NCI-H2107 treated with DMSO at 0.1 percent for 48 hours (cell line): ENCODE measurements around the gene SNCG.
"Not testable (repeated sequence)": the region's sequence is repeated elsewhere in the genome, so short reads cannot be mapped to it uniquely, and the experiment has no call there.

ENCODE experiments used
- DNase-seq: peaks from one replicate; lab custom pipeline; 2025; ENCODE audit not compliant: unreplicated experiment; lab: John Stamatoyannopoulos, UW

SNCG gene

DNA sequence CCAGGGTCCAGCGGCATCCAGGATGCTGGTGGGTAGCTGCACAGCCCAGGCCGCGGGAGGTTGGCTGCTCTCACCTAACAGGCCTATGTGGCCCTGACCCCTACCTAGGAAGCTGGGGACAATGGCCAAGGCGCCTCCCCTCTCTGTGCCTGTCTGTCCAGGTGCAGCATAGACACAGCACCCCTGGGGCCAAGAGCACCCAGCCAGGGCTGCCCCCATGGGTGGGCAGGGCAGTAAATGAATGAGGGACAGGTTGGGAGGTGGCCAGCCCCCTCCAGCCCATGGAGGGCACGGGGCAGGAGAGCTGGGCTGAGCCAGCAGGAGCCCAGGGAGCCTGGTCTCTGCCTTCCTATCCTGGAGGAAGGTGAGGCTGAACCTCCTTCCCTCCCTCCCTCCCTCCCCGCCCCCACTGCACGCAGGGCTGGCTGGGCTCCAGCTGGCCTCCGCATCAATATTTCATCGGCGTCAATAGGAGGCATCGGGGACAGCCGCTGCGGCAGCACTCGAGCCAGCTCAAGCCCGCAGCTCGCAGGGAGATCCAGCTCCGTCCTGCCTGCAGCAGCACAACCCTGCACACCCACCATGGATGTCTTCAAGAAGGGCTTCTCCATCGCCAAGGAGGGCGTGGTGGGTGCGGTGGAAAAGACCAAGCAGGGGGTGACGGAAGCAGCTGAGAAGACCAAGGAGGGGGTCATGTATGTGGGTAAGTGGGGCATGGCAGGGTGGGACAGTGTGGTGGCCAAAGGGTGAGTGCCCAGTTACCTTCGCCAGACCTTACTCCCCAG is at the start of gene SNCG:
Gene SNCG, plus strand, starts transcription at position 484 of the 785 bp plus-strand sequence. Its CDS starts 99 bp downstream, at position 583.
- DNase-seq = no peak

DNA sequence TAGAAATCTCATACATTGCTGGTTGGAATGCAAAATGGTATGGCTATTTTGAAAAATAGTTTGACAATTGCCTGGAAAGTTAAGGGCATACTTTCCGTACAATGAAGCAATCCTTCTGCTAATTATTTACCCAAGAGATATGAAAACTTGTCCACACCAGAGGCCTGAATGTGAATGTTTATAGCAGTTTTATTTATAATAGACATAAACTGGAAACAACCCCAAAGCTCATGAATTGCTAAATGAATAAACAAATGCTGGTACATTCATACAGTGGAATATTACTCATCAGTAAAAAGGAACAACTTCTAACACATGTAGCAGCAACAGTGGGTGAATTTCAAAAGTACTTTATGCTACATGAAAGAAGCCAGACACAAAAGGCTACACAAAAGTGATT is 43.7 kb upstream of the SNCG start:
- DNase-seq = no peak

- DNase-seq = no peak
Measured at GRCh38 chr10:86918022-86918471, 40.4 kb upstream of the SNCG start.

GRCh38 chr10:86922553-86922961 is 35.8 kb upstream of the SNCG start:
- no peak for DNase-seq

DNA sequence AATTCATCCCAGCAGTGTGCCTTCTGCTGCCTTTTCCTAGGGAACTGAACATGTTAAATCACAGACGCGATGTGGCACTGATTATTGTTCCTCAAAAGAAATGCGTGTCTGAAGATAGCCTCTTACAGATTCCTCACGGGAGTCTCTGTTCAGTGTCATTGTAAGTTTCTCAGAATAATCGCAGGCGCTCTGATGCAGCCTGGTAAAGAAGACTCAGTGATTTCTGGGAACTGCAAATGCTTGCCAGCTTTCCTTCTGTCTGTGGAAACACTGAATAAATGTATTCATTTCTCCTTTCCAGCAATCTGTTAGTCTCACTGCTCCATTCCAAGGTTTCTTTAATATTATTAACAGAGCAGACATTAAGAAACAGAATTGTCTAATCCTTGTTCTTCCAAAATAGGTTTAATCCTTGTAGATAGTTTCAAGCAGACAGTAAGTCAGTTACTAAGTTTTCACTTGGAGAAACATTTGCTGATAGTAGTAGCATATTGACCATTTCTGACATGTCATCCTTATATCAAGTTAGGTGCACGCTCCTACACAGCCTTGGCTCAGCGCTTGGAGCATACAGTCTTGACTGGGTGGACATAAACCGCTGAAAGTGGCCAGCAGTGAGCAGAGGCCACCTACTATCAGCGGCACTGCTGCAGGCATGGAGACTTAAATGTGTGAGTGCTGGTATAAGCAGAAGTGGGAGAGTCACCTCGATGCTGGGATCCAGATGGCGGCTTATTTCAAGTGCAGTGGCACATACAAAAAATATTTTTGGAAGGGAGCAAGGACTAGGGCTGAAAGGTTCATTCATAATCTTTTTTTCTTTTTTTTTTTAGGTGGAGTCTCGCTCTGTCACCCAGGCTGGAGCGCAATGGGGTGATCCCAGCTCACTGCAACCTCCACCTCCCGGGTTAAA is 28.7 kb upstream of the SNCG start:
- no peak for DNase-seq

DNA sequence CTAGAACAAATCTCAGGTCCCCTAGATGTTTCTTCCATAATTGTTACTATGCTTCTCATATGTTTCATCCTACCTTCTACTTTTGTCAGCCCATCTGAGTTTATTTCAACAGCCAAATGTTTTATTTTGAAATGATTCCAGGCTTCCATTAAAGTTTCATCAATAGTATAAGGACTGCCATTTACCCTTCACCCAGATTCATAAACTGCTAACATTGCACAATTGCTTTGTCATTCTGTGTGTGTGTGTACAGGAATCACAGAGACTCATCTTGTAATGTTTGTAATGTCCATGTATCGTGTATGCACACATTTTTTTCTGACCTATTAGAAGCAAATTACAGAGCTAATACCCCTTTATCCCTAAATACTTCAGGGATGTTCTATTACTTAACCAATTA is 26.5 kb upstream of the SNCG start:
- DNase-seq = no peak

- DNase-seq = no peak
Measured at GRCh38 chr10:86932674-86933073, 25.7 kb upstream of the SNCG start.

DNA sequence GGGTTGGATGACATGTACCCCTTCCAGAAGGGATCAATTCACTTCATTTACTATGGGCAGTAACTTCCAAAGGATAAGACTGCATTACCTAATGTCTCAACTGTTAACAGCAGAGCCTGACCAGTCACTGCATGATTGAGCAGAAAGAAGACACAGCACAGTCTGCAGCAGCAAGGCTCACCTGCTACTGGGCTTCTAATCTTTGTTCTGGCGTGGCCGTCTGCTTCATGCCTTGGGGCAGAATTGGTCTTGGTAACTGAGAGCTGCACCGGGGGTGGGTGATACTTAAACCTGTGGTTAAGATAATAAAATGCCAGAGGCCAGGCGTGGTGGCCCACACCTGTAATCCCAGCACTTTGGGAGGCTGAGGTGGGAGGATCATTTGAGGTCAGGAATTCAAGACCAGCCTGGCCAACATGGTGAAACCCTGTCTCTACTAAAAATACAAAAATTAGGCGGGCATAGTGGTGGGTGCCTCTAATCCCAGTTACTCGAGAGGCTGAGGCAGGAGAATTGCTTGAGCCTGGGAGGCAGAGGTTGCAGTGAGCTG is 24.2 kb upstream of the SNCG start:
- DNase-seq = not testable (repeated sequence)

DNA sequence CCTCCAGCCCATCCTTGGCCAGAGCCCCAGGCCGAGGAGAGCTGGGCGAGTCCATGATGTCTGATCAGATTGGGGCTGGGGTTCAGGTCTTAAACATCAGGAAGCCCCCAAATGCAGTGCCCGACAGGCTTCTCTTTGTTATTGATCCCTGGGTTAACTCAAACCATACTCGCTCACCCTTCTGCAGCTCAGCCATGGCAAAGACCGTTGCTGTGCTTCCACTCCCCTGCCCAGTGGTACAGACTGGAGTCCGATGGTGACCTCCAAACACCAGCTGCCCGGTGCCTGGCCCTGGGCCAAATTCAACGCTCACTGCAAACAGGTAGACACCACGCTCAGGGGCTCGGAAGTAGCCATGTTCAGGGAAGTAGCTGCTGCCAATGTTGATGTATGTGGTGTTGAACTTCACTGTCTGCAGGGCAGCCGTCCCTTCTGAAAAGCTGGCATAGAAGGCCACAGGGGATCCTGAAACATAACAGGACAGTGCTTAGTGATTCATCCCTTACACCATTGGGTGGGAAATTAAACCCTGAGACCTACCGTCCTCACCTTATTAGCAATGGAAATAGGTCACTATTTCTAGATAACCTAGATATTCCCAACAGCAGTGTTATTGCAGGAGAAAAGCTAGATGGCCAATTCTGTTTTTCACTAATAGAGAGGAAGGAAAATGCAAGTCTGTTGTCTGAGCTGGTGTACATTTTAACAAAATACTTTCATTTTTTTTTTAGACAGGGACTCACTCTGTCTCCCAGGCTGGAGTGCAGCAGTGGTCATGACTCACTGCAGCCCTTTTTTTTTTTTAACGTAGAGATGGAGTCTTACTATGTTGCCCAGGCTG is 21.5 kb upstream of the SNCG start:
- no peak for DNase-seq

DNA sequence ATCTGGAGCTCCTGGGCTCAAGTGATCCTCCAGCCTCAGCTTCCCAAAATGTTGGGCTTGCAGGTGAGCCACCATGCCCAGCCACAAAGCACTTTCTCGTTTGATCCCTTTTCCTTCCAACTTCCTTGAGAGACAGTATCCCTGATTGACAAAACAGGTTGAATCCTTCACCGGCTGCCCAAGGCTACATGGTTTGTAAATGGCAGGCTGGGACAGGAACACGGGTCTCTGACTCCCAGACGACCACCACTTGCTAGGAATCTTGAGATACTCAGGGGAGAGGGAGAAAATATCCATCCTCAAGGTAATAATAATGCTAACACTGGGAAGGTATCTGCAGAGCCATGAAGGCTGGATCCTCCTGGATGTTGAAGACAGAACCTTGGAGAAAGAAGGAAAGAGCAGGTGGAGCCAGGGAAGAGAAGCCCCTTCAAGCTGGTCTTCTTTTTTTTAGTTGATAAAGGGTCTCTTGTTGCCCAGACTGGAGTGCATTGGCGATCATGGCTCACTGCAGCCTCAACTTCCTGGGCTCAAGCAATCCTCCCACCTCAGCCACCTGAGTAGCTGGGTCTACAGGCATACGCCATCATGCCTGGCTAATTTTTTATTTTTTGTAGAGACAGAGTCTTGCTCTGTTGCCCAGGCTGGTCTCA is 20.8 kb upstream of the SNCG start:
- no peak for DNase-seq

DNA sequence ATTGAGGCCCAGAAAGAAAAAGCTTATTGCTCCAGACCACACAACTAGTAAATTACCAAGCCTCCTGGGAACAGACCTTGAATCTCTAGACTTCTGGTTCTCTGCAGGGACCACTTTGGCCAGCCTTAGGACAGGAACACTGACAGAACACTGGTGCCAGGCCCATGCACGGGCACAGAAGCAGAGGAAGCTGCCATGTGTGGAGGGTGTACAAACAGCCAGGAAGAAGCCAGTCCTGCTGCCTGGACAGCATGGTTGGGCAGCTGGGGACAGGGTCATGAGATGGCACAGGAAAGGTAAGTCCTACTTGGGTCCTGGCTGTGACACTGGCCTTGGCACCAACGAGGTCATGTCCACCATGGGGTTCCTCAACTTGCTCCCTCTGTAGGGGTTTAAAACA is 20.1 kb upstream of the SNCG start:
- no peak for DNase-seq

DNA sequence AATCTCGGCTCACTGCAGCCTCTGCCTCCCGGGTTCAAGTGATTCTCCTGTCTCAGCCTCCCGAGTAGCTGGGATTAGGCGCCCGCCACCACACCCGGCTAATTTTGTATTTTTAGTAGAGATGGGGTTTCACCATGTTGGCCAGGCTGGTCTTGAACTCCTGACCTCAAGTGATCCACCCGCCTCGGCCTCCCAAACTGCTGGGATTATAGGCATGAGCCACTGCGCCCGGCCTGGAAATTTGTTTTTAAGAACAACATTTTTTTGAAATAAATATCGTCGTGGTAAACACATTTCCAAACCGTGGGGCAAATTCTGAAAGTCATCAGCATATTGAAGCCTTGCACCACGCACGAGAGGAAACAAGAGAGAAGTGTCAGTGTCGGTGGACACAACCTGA is 18.3 kb upstream of the SNCG start:
- not testable (repeated sequence) for DNase-seq

DNA sequence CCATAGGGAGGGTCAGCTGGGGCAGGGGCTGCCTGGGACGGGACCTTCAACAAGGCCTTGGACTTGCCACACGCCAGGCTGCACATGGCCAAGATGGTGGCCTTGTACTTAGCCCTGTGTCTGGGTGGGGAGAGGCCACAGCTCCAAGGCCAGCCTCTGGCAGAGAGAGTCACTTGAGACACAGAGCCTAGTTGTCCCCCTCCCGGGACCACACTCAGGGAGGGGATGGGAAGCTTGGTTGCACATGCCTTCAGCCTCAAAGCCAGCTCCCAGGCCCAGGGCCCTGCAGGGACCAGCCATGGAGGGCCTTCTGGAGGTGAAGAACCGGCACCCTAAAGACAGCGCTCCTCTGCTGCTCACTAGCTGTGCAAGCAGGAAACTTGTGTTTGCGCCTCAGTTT is 17.7 kb upstream of the SNCG start:
- no peak for DNase-seq

DNA sequence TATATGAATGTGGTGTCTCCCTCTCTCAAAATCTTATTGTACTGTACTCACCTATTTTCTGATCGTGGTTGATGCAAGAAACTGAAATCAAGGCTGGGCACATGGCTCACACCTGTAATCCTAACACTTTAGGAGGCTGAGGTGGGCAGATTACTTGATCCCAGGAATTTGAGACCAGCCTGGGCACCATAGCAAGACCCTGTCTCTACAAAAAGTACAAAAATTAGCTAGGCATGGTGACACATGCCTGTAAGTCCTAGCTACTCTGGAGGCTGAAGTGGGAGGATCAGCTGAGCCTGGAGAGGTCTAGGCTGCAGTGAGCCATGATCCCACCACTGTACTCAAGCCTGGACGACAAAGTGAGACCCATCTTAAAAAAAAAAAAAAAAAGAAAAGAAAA is 17.0 kb upstream of the SNCG start:
- no peak for DNase-seq

- no peak for DNase-seq
Measured at GRCh38 chr10:86941991-86942421, 16.4 kb upstream of the SNCG start.

DNA sequence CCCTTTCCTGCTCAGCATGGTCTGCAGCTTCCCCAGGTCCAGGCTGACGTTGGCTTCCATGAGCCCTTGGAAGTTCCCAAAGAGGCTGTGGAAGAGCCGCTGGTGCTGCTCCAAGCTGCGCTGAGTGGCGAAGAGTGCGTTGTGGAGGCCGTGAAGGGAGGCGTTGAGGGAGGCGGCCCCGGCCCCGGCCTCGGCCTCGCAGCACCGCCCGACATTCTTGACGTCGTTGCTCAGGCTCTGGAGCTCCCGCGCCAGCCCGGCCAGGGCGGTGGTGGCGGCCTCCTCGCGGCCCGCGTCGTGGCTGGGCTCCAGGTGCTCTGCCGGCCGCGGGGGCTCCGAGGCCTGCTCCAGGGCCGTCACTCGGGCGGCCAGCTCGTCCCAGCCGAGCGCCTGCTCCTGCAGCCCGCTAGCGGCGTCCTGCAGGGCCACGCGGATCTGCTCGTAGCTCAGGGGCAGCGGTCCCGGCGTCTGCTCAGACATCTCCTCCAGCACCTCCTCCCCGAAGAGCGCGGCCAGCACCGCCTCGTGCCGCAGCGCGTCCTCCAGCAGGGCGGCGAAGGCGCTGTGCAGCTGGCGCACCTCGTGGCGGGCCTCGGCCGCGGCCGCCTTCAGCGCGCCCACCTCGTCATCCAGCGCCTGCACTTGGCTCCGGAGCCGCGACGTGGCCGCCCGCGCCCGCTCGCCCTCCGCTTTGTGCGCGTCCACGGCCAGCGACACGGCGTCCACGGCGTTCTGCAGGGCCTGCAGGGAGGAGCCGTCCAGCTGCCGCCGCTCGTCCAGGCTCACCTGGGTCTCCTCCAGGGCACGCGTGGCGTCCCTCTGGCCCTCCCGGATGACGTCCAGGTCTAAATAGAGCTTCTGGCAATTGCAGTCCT is 15.7 kb upstream of the SNCG start:
- no peak for DNase-seq

GRCh38 chr10:86943316-86944030 is 14.9 kb upstream of the SNCG start:
- no peak for DNase-seq

DNA sequence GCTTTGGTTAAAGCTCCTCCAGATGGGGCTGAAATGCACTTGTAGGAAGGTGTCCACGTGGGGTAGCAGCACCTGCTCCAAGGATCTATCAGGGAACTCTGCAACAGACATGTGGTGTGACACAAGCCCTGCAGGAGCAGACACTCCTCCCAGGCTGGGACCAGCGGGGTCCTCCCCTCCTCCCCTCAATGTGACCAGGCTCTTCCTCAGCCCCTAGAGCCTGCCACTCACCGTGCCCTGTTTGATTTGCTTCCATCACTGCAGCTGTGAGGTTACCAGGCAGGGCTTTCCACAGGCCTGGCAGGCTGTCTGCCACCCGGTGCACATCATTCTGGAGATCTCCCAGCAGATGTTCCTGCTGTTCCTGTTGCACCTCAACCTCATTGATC is 14.4 kb upstream of the SNCG start:
- DNase-seq = no peak

DNA sequence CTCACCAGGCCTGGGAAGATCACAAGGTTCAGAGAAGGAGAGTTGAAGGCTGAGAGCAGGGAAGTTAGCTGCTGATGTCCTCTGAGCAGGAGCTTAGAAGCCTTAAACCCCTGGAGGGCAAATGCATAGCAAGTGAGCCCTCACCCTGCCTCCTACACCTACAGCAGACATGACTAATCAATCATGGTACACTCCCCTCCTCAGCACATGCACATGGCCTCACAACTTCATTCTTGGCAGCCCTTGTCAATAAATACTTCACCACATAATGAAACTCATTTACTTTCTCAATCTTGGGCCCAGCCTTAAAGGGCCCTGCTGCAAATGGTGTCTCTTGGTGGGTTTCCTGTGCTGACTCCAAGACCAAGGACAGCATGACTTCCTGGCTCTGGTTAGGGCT is 13.9 kb upstream of the SNCG start:
- no peak for DNase-seq
